GM19035 (cell line): ENCODE measurements around the gene MEIS1.

Experiments used
- ATAC-seq: cut with Tn5 transposase; IDR thresholded peaks from one replicate; pipeline ENCODE4 v1.9.1; 2021; ENCODE audit not compliant: unreplicated experiment

Gene MEIS1

GRCh38 chr2:66443979-66444861 is 9.3 kb downstream of the MEIS1 start:
- ATAC-seq: no peak

DNA sequence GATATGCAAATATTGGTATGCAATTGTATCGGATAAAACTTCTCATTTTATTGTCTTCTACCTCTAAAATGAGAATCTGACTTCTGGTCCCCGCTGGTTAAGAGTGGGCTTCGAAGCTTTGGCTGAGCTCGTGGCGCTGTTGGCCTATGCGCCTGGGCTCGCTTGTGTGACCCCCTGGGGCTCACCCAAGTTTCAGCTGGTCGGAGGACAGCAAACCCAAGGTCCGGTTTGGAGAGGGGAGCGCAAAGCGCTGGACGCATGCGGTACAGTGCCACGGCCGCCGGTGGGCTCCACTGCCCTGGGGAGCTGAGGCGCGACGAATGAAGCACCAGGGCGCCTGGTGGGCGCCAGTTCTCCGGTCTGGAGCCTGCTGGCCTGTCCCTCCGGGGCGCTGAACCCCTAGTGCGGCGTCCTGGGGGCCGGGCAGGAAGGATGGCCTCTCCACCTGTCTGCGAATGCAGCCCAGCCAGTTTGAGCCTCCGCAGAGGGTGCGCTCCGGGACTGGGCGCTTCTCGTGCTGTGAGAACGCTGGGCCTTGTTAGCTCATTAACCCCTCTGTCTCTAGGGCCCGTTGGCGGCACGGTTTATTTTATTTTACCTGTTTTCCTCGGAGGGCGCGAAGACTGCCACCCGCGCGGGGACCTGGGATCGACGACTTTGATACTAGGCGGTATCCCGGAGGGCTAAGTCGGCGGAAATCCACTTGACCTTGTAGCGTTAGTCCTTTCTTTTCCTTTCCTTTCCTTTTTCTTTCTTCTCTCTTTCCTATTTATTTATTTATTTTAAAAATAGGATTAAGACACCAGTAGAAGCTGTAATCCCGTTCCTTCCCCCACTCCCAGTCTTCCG is 10.4 kb downstream of the MEIS1 start:
- no peak for ATAC-seq

DNA sequence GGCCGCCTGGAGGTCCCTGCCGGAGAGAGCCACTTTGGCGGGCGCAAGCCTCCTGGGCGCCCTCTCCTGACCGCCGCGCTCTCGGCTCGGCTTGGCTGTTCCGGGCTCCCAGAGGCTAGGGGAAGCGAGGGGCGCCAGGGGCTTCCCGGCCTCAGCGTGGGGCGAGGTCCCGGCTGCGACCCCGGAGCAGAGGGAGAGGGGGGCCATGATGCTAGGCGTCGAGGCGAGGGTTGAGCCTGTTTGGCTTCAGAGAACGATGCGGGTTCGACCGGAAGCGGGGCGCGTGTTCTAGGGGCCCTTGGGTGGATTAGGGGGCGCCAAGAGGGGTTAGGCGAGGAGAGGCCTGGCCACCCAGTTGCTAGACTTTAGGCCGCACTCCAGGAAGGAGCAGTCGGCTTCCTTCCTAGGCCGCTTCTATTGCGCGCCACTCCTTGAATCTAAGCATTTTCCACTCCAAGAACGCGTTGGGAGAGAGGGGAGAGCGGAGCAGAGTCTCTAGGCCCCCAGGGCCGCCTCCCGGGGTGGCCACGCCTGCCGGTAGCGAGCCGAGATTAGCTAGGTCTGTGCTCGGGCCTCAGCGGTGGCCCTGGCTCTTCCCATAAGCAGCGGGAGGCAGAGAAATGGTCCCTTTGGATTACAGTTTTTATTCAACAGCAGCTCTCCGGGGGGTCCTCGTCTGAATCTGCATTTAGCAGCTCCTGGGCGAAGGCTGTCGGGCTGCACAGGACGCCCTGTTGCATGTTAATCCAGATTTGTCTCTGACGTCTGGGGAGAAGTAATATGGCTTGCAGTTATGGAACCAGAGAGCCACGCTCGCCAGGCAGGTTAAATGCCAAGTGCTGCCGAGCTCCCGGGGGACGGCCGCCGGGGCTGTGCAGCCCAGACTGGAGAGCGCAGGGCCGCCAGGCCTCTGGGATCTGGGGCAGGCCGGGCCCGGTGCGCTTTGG is 11.3 kb downstream of the MEIS1 start:
- ATAC-seq: no peak

GRCh38 chr2:66446941-66447340 is 12.0 kb downstream of the MEIS1 start:
- ATAC-seq: no peak

GRCh38 chr2:66447677-66448076 is 12.8 kb downstream of the MEIS1 start:
- no peak for ATAC-seq

- no peak for ATAC-seq
These were observed 13.4 kb downstream of the MEIS1 start for GRCh38 chr2:66448136-66448991.

GRCh38 chr2:66452214-66452613 is 17.3 kb downstream of the MEIS1 start:
- no peak for ATAC-seq

- no peak for ATAC-seq
These were observed 18.0 kb downstream of the MEIS1 start for GRCh38 chr2:66452917-66453316.

DNA sequence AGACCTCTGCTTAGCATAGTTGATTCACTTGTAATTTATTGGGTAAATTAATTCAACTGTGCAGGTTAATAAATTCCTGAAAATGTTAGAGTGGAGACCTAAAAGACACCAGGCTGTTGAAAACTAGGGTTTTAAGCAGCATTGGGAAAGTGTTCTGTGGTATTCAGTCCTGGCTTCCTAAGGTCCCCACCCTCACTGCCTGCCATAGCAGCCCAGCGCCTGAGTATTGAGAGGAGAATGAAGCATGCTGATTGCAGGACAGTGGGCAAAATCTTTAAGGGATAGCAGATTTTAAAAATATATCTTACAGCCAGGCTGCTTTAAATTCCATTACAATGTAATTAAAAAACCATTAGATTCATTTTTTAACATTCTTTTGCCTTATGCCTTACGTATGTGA is 20.6 kb downstream of the MEIS1 start:
- ATAC-seq: no peak

DNA sequence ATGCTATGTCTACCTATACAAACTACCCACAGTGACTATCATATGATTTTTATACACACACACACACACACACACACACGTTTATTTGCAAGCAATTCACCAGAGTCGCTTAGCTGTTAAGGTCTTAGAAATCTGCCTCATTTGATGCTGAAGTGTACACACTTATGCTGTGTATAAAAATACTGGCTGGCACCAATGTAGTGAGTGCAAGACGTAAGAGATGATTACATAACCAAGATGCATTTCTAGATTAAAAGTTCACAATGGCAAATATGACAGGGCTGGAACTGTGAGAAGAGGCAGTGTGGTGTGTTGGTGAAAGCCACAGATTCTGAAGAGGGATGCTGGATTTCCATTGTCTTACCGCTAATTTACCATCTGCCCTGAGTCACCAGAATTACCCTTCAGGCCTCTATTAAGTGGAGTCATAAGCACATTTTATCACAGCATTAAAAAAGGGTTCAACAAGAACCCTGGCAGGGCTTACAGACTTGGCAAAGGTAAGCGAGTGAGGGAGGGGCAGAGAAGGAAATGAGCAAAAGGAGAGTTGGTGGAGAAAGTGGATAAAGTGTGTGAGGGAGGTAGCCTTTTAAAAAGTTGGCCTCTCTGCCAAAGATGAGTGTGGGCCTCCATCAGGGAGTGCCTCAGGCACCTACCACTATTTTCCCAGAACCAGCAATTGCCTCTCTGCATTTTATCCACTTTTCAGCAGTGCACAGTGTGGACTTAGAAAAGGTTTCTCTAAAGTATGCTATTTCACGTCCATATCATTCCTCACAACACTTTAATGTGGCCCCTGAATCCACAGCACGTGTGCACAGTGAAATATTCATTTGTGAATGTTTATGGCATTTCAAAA is 21.5 kb downstream of the MEIS1 start:
- no peak for ATAC-seq

GRCh38 chr2:66457545-66457944 is 22.6 kb downstream of the MEIS1 start:
- ATAC-seq: no peak

- no peak for ATAC-seq
These were observed 25.1 kb downstream of the MEIS1 start for GRCh38 chr2:66460031-66460430.

DNA sequence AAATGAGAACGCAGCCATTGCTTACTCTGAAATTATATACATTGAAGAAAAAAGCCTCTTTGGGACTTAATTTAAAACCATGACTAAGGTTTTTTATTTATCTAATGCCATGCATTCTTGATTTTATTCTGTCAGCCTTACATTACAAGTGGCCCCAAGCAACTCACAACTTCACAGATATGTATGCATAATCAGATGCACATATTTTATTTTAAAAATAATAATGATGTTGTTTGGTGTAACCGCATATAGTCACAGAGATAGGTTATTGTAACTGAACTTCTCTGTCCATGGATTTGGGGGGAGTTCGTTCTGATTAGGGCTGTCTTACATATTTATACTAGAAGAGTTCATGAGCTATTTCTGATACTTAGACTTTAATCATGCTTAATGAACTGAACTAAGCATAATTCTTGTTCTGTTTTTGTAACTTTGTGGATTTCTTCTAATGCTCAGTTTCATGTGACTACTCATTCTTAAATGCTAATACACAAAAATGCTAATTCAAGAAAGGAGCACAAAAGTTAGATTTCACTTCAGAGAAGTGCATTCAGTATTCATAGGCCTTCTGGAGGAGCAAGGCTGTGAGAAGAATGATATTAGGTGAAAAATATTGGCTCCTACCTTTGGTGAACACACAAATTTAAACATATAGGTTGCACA is 26.2 kb downstream of the MEIS1 start:
- ATAC-seq: no peak

DNA sequence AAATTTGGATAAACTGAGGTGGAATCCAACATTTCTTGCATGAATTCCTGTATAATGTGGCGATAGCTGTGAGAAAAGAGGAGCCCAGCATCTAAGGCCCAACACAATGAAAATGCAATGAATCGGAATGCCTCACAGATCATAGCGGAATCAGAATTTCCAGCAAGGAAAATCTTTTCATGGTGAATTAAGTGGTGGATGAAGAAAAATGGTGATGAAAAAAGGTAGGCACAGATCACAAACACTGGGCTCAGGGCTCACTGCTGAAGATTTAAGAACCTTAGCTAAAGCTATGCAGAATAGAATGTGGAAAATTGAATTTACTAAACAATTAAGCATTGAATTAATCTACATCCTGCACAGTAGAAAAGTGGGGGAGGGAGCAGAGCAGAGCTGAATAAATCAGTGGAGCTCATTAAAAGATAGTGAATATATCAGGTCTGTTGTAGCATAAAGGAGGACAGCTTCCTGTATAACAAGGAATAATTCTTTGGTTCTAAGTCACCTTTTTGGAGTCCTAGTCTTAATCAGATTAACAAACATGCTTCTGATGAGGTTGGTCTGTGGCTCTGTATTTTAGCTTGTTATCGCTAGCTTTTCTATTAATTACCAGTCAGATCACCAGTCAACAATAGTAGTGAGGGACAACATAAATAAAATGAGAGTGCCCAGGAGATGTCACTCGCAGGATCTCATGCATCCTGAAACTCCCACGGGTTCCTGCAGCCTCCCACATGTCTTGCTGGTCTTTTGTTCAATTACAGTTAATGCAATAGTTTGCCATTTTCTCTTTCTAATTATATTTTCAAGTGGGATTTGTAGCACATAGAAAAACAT is 27.0 kb downstream of the MEIS1 start:
- no peak for ATAC-seq

GRCh38 chr2:66462501-66462825 is 27.5 kb downstream of the MEIS1 start:
- ATAC-seq: no peak

GRCh38 chr2:66463206-66463755 is 28.4 kb downstream of the MEIS1 start:
- ATAC-seq: no peak

- ATAC-seq: no peak
These were observed 30.2 kb downstream of the MEIS1 start for GRCh38 chr2:66464930-66465637.
